HG03196 (cell line): Measurements from ENCODE around the gene C22orf23.
"Not testable (repeated sequence)": the region's sequence is repeated elsewhere in the genome, so short reads cannot be mapped to it uniquely, and the experiment has no call there.

Experiments
- ATAC-seq: cut with Tn5 transposase; IDR thresholded peaks from one replicate; pipeline ENCODE4 v1.9.1; 2021; ENCODE audit not compliant: unreplicated experiment

C22orf23 gene

GRCh38 chr22:37982938-37983859 lies 29.8 kb upstream of the C22orf23 start:
- ATAC-seq, result no peak

GRCh38 chr22:37982151-37982785 lies 28.9 kb upstream of the C22orf23 start:
- no peak for ATAC-seq

GRCh38 chr22:37981282-37982011 lies 28.0 kb upstream of the C22orf23 start:
- no peak for ATAC-seq

- ATAC-seq, result no peak
These were observed 26.4 kb upstream of the C22orf23 start for GRCh38 chr22:37979782-37980181.

- ATAC-seq, result no peak
These were observed 23.1 kb upstream of the C22orf23 start for GRCh38 chr22:37976547-37976946.

GRCh38 chr22:37976022-37976421 lies 22.6 kb upstream of the C22orf23 start:
- not testable (repeated sequence) for ATAC-seq

GRCh38 chr22:37975153-37975552 lies 21.8 kb upstream of the C22orf23 start:
- ATAC-seq, result no peak

- no peak for ATAC-seq
These were observed 20.1 kb upstream of the C22orf23 start for GRCh38 chr22:37973271-37974170.

GRCh38 chr22:37972527-37972926 lies 19.1 kb upstream of the C22orf23 start:
- no peak for ATAC-seq

GRCh38 chr22:37971475-37972434 lies 18.4 kb upstream of the C22orf23 start:
- ATAC-seq, result no peak

- ATAC-seq, result no peak
These were observed 17.5 kb upstream of the C22orf23 start for GRCh38 chr22:37970864-37971263.

GRCh38 chr22:37968452-37969251 lies 15.3 kb upstream of the C22orf23 start:
- no peak for ATAC-seq

- ATAC-seq, result no peak
These were observed 14.4 kb upstream of the C22orf23 start for GRCh38 chr22:37967637-37968451.

- ATAC-seq, result no peak
These were observed 13.7 kb upstream of the C22orf23 start for GRCh38 chr22:37967147-37967546.

GRCh38 chr22:37965940-37966664 lies 12.7 kb upstream of the C22orf23 start:
- ATAC-seq, result no peak

- ATAC-seq, result no peak
These were observed 7.7 kb upstream of the C22orf23 start for GRCh38 chr22:37961062-37961461.

GRCh38 chr22:37959231-37959825 lies 5.9 kb upstream of the C22orf23 start:
- no peak for ATAC-seq
